ES-I3 (cell line): ENCODE measurements around the gene SPOCD1.
A peak's percentile ranks its signal among the peaks of the same experiment; 100 is the strongest.

Source experiments
- H3K36me3 ChIP-seq: 2 replicates; pipeline ENCODE4 v1.6.1; 2013; ENCODE audit warnings: mild to moderate bottlenecking, low read length, control low read depth, moderate library complexity; ENCODE audit not compliant: insufficient read depth
- H3K4me1 ChIP-seq: 2 replicates; pipeline ENCODE4 v1.6.1; 2013; ENCODE audit warnings: mild to moderate bottlenecking, control low read depth, low read length; ENCODE audit not compliant: insufficient read depth
- H3K9ac ChIP-seq: 2 replicates; pipeline ENCODE4 v1.6.1; 2013; ENCODE audit warnings: low read depth, mild to moderate bottlenecking, low read length, moderate library complexity
- H3K9me3 ChIP-seq: 2 replicates; pipeline ENCODE4 v1.6.1; 2013; ENCODE audit warnings: mild to moderate bottlenecking, low read length, moderate library complexity; ENCODE audit not compliant: control insufficient read depth, insufficient read depth

SPOCD1 gene

DNA sequence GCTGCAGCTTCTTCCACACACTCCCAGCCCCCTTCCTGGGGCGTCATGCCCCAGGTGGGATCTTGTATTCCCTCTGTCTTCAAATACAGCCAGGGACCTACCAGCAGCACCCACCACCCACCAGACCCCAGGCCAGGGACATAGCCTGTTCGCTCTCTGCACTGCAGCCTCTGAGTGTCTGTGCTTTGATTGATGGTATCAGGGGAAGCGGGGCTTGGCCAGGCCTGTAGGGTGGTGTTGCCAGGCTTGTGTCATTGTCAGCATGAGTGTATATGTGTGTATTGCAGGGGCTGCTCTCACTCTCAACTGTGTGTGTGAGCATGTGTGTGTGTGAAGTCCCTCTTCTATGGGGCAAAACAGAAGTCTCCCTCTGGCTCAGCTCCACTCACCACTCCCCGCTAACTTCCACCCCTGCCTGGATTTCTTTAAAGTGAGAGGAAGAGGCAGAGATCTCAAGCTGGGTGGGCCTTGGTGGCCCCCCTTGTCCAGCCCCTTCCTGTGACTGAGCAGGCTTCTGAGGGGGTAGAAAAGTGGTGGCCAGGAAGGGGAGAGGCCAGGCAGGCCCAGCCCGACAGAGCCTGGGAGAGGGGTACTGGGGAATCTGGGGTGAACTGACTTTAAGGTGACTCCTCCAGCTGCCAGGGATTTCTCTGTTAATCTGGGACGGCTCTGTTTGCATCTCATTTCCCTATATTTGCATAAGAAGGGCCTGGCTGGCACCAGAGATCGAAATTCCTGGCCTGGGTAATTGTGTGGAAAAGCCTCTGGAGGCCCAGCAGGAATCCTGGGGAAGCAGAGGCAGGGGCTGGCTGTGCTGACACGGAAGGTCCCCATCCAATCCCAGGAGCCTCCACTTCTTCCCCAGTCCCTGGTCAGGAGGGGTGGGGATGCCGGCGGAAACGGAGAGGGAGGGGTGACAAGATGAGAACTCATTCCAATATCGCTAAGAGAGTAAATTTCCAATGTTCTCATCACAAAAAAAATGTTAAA lies 33.1 kb downstream of the SPOCD1 start:
- Histone ChIP-seq H3K36me3 (no peaks in the 10 kb centered on the region), H3K9me3 (no peaks in the 10 kb centered on the region), H3K4me1 (peaks cover 34% of the 10 kb centered on the region), H3K9ac (no peak overlapping the region)

DNA sequence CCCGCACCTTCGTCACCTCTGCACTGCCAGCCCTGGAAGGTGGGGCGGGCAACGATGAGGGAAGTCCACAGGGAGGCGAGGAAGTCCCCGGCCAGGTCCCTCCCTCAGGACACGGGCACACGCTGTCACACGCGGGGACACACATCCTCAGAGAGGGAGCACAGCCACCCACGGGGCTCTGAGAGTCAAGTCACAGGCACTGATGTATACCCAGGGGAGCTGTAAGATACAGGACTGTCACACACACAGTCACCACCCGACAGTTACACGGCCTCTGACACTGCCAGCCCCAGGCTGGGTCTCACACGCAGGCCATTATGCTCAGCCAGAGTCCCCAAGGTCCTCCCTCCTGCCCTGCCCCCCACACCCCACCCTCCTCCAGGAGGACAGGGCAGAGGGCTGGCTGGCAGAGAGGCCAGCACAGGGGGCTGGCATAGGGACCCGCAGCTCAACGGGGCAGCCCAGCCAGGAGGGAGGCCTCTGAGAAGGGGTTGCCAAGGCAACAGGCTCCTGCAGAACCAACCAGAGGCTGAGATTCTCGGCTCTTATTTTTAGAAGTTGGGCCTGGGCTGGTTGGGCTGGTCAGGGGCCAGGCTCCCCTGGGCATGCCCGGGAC lies 34.0 kb downstream of the SPOCD1 start:
- no peaks in the 10 kb centered on the region for H3K36me3 ChIP-seq
- peaks cover 30% of the 10 kb centered on the region for H3K4me1 ChIP-seq
- no peaks in the 10 kb centered on the region for H3K9me3 ChIP-seq
- H3K9ac ChIP-seq, result no peak overlapping the region

DNA sequence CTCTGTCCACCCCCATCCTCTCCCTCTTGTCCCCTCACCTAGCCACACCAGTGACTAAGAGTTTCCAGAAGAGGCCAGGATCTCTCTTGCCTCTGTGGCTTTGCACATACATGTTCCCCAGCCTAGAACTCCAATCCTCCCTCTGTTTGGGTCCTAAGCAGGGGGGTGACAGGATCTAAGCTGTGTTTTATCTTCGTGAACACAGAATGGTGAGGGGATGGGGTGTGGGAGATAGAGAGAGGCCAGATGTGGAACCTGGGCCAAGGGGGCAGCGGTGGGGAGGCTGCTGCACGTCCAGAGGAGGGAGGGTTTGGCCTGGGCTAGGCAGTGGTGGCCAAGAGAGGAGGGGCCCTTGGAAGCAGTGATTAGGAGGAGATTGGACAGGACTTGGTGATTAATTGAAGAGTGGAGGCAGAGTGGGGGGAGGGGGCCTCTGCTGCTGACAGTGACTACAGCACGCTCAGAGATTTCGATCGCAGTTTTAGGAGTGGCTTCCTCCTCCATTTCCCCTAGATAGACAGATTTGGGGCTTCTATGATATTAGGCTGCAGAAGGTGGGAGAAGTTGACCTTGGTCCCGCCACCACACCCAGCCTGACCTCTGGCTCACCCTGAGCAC lies 34.6 kb downstream of the SPOCD1 start:
- Histone ChIP-seq H3K36me3 (no peaks in the 10 kb centered on the region), H3K4me1 (peaks cover 30% of the 10 kb centered on the region), H3K9me3 (no peaks in the 10 kb centered on the region), H3K9ac (no peak overlapping the region)

DNA sequence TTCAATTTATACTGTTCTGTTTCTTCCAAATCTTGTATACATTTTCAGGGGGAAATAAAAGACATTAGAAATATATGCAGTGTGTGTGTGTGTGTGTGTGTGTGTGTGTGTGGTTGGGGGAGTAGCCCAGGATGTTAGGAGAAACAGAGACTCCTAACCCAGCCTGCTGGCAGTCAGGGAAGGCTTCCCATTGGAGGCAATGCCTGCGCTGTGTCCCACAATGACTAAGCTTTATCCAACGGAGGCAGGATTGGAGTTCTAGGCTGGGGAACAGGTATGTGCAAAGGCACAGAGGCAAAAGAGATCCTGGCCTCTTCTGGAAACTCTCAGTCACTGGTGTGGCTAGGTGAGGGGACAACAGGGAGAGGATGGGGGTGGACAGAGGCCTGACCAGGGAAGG lies 35.2 kb downstream of the SPOCD1 start:
- no peak overlapping the region for H3K9ac ChIP-seq
- H3K4me1 ChIP-seq, result peaks cover 30% of the 10 kb centered on the region
- H3K36me3 ChIP-seq, result no peaks in the 10 kb centered on the region
- H3K9me3 ChIP-seq, result no peaks in the 10 kb centered on the region

DNA sequence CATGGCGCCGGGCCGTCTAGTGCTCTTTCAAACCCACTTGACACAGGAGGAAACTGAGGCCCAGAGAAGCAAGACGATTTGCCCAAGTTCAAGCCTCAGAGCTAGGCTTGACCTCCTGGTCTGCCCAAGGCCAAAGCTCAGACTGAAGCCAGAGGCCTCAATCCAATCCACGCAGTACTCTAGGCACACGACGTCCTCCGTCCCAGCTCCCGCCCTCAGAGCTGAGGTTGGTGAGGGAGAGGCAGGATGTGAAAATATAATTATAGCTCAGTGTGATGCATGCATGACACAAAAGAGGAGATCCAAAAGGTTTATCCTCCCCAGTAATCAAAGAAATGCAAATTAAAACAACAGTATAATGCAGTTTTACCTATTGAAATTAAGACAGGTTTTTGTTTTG lies 36.1 kb downstream of the SPOCD1 start:
- H3K9me3 ChIP-seq, result no peaks in the 10 kb centered on the region
- H3K36me3 ChIP-seq, result no peaks in the 10 kb centered on the region
- H3K4me1 ChIP-seq, result peaks cover 30% of the 10 kb centered on the region
- no peak overlapping the region for H3K9ac ChIP-seq

DNA sequence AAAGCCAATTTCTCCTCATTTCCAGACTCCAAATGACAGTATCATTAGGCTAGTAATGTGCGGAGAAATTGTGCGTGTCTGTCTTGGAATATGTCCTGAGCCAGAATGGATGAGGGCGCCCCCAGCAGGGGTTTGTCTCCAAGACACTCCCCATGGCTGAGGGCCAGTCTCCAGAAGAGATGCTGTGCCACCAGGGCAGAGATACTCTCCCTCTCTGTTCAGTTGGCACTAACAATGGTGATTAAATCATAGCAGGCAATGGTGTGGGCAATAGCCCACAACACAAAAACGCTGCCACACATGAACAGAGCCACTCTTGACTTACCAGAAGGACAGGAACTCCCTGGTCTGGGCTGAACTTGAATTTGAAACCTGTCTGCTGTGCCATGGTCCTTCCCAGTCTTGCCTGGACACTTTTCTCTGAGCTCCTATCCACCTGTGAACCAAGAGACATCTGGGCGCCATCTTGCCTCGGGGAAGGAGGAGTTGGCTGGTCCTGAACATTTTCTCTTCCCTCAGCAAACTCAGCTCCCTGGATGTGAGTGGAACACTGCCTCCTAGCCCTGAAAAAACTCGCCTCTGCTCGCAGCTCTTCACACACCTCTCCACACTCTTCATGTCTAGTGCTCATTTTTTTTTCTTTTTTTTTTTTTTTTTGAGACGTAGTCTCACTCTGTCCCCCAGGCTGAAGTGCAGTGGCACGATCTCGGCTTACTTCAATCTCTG lies 36.9 kb downstream of the SPOCD1 start:
- no peaks in the 10 kb centered on the region for H3K9me3 ChIP-seq
- no peaks in the 10 kb centered on the region for H3K36me3 ChIP-seq
- H3K9ac ChIP-seq, result no peak overlapping the region
- H3K4me1 ChIP-seq, result peaks cover 30% of the 10 kb centered on the region

DNA sequence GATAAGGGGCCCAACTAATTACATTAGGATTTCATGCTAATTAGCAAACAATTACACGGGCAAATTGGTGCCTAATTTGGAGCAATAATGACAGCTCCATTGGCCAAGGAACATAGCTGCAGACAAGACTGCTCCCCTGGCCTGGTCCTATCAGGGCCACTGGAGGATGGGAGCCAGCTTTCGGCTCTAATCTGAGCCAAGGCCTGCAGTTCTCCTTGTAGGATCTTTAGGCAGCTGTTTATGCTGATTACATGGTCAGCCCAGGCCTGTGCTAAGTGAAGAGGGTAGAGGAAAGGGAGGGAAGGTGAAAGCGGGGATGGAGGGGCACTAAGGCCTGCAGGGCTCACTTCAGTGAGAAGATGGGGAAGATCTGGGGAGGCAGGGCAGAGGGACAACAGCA lies 39.3 kb downstream of the SPOCD1 start:
- Histone ChIP-seq H3K4me1 (peaks cover 19% of the 10 kb centered on the region), H3K9ac (no peak overlapping the region), H3K9me3 (no peaks in the 10 kb centered on the region), H3K36me3 (no peaks in the 10 kb centered on the region)

DNA sequence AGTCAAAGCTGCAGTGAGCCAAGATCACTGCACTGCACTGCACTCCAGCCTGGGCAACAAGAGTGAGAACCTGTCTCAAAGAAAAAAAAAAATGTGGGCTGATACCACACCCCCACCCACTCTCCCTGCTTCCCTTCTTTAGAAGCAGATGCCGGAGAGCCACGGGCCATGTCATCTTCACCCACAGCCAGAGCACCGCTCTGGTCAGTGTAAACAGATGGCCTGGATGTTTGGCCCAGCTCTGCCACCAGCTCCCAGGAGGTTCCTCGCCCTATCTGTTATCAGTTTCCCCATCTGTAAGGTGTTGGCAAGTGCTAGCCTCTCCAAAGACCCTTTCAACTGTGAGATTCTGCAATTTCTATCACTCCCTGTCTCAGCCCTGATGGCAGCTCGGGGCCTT lies 39.8 kb downstream of the SPOCD1 start:
- Histone ChIP-seq H3K4me1 (peaks cover 14% of the 10 kb centered on the region), H3K36me3 (no peaks in the 10 kb centered on the region), H3K9me3 (no peaks in the 10 kb centered on the region), H3K9ac (no peak overlapping the region)

DNA sequence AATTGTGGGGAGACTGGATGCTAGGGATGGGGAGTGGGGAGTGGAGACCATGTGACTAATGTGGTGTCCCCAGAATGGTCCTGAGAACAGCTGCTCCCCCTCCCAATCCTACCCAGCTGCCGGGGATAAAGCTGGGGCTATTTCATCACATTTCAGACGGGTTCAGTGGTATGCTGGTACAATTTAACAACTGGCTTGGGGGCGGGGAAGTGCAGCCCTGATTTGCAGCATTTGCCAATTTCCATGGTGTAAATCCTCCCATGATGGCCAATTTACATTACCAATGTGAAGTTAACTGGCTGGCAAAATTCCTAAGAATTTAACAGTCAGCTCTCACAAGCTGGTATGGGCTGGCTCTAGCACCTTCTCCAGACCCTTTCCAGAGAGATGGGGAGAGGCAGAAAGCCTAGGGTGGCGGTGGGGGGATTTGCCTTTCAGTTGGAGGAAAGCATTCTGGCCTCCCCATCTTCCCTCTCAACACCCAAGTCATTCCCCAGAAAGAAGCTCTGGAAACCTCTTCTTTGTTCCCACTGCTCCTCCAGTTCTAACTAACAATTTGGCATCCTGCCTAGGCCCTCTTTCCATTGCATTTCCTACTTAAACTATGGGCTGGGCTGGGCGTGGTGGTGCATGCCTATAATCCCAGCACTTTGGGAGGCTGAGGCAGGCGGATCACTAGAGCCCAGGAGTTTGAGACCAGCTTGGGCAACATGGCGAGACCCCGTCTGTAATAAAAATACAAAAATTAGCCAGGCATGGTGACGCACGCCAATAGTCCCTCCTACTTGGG lies 40.4 kb downstream of the SPOCD1 start:
- Histone ChIP-seq H3K9me3 (no peaks in the 10 kb centered on the region), H3K36me3 (no peaks in the 10 kb centered on the region)

DNA sequence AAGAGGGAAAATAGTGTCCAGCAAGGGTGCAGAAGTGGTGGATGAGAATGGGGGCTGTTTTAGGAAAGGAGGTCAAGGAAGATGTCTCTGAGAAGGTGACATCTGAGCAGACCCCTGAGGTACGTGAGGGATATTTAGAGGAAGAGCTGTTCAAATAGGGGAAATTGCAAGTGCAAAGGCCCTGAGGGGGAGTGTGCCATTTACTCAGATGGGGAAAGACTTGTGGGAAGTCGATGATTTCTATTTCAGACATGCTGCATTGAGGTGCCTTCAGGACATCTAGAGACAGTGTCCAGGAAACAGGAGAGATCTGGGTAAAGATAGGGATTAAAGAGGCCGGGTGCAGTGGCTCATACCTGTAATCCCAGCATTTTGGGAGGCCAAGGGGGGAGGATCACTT lies 41.3 kb downstream of the SPOCD1 start:
- Histone ChIP-seq H3K9me3 (no peaks in the 10 kb centered on the region), H3K36me3 (no peaks in the 10 kb centered on the region), H3K4me1 (peaks cover 12% of the 10 kb centered on the region), H3K9ac (no peak overlapping the region)

More for the DNA sequence above, 40.4 kb downstream of the SPOCD1 start:
- H3K9ac ChIP-seq, result no peak overlapping the region
- H3K4me1 ChIP-seq, result peaks cover 9% of the 10 kb centered on the region; the same call in 1 of the 2 replicates

DNA sequence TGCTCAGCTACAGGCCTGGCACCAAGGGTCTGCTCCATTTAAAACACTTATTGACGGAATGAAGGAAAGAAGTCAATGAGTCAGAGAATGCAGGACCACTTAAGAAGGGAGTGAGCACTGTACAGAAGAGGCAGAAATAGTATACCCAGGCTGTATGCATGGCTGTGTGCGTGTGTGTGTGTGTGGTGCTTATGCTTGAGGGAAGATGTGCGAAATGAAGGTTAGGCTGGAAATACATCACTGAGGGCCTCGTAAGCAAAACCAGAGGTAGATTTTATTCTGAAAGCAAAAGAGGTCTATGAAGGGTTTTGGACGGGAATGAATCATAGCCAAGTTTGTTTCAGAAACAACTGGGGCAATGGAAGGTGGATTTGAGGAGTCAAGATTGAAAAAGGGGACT lies 42.0 kb downstream of the SPOCD1 start:
- H3K9ac ChIP-seq, result no peak overlapping the region
- peaks cover 14% of the 10 kb centered on the region for H3K4me1 ChIP-seq
- H3K9me3 ChIP-seq, result no peaks in the 10 kb centered on the region
- H3K36me3 ChIP-seq, result no peaks in the 10 kb centered on the region

DNA sequence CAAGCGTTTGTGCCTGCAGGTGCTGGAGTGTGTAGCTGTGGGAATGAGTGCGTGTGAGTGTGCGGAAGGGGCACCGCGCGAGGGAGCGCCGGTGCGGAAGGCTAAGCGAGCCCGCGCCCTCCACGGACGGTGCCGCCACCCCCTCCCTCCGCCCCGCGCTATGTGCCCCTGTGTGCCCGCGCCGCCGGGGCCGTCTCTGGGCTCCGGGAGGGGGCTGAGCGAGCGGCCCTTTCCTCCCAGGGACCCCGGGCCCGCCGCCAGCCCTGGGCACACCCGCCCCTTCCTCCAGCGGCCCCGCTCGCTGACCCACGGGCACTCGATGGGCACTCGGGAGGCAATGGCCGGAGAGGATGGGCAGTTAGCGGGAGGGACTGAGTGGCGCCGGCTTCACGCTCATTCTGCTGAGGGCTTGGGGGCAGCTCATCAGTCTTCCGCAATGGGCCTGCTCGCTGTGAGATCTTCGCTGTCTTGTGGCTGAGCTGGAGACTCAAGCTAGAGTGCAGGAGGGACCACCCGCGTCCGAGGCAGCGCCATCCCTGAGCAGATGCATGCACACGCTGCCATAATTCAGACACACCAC lies 43.1 kb downstream of the SPOCD1 start:
- Histone ChIP-seq H3K9me3 (no peaks in the 10 kb centered on the region), H3K4me1 (peaks cover 18% of the 10 kb centered on the region), H3K36me3 (no peaks in the 10 kb centered on the region), H3K9ac (peak overlapping the region; percentile 45; the same call in 1 of the 2 replicates)

DNA sequence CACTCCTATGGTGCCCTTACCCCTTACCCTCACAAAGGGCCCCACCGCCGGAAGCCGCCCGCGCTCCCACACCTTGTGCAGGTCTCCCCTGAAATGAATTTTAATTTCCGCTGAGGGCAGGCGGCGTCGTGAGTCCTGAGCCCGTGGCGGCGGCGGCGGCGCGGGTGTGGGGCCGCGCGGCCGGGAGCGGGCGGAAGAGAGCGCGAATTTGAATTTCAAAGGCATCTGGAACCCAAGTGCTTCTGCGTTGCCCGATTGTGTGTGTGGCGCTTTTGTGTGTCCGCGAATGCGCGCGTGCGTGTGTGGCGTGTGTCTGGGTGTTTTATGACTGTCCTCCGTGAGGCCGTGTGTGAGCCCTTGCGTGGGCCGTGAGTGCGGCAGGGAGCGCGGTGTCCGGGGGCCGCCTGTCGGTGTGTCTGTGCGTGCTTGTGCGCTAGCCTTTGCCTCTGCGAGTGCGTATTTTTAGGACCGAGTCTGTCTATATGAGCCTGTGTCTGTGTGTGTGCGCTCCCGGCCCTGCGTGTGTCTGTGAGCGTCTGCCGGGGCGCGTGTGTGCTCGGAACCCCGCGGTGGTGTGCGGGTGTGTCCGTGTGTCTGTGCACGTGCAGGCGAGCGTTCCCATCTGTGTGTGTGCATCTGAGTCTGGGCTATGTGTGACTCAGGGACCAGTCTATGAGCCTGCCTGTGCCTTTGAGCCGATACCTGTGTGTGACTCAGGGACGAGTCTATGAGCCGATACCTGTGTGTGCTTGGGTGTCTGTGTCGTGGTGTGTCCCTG lies 43.7 kb downstream of the SPOCD1 start:
- peak overlapping the region; percentile 45; the same call in 1 of the 2 replicates for H3K9ac ChIP-seq
- H3K36me3 ChIP-seq, result no peaks in the 10 kb centered on the region
- H3K4me1 ChIP-seq, result peaks cover 18% of the 10 kb centered on the region
- no peaks in the 10 kb centered on the region for H3K9me3 ChIP-seq
